NT2/D1 (cell line): ENCODE results near the gene ZSCAN5A.
"Not testable (repeated sequence)": the region's sequence is repeated elsewhere in the genome, so short reads cannot be mapped to it uniquely, and the experiment has no call there.

Source experiments
- DNase-seq: peaks from one replicate; pipeline ENCODE4 v3.0.0-alpha.2; 2011; ENCODE audit warnings: low read depth, low spot score
- H3K27me3 ChIP-seq: 2 replicates; pipeline ENCODE4 v1.6.0; 2011; ENCODE audit warnings: mild to moderate bottlenecking; ENCODE audit not compliant: insufficient read length, insufficient read depth
- H3K36me3 ChIP-seq: 2 replicates; pipeline ENCODE4 v1.6.1; 2011; ENCODE audit warnings: mild to moderate bottlenecking, low read length, mixed read lengths; ENCODE audit not compliant: insufficient read depth, insufficient read length
- H3K4me1 ChIP-seq: 2 replicates; pipeline ENCODE4 v1.5.1; 2011; ENCODE audit not compliant: insufficient read depth, insufficient read length
- H3K4me3 ChIP-seq: 2 replicates; pipeline ENCODE4 v1.5.1; 2011; ENCODE audit warnings: low read depth; ENCODE audit not compliant: insufficient read length
- H3K9ac ChIP-seq: 2 replicates; pipeline ENCODE4 v1.6.0; 2011; ENCODE audit warnings: low read depth; ENCODE audit not compliant: insufficient read length
- H3K9me3 ChIP-seq: 2 replicates; pipeline ENCODE4 v1.5.1; 2011; ENCODE audit warnings: mild to moderate bottlenecking, low read length; ENCODE audit not compliant: insufficient read depth
- SUZ12 ChIP-seq: IDR thresholded peaks from 2 replicates; pipeline ENCODE4 v1.6.1; 2011; ENCODE audit not compliant: insufficient read length, insufficient read depth; ENCODE audit errors: extremely low read depth
- YY1 ChIP-seq: IDR thresholded peaks from 2 replicates; pipeline ENCODE4 v1.6.1; 2011; ENCODE audit not compliant: insufficient read length, insufficient read depth
- ZNF274 ChIP-seq: IDR thresholded peaks from 2 replicates; pipeline ENCODE4 v1.6.1; 2011; ENCODE audit warnings: mild to moderate bottlenecking, low read depth, low read length

Gene ZSCAN5A

GRCh38 chr19:56347163-56347778 is 32.6 kb upstream of the ZSCAN5A start:
- no peak for TF ChIP-seq YY1
- TF ChIP-seq SUZ12 = no peak
- no peak for TF ChIP-seq ZNF274
- Histone ChIP-seq H3K9ac (no peak overlapping the region), H3K36me3 (no peaks in the 10 kb centered on the region), H3K9me3 (peaks cover 27% of the 10 kb centered on the region), H3K4me1 (no peaks in the 10 kb centered on the region), H3K27me3 (no peaks in the 10 kb centered on the region), H3K4me3 (no peak overlapping the region)
- no peak for DNase-seq

GRCh38 chr19:56341948-56342347 is 27.3 kb upstream of the ZSCAN5A start:
- DNase-seq = no peak
- peaks cover 68% of the 10 kb centered on the region for H3K9me3 ChIP-seq
- H3K9ac ChIP-seq = no peak overlapping the region
- H3K36me3 ChIP-seq = no peaks in the 10 kb centered on the region
- no peaks in the 10 kb centered on the region for H3K27me3 ChIP-seq
- H3K4me1 ChIP-seq = no peaks in the 10 kb centered on the region
- TF ChIP-seq SUZ12 (no peak), ZNF274 (no peak), YY1 (no peak)
- H3K4me3 ChIP-seq = no peak overlapping the region

- not testable (repeated sequence) for H3K4me3 ChIP-seq, H3K4me1 ChIP-seq, H3K36me3 ChIP-seq, H3K9ac ChIP-seq, DNase-seq, H3K27me3 ChIP-seq
- H3K9me3 ChIP-seq = peaks cover 65% of the 10 kb centered on the region
Observed at GRCh38 chr19:56339031-56339430, 24.4 kb upstream of the ZSCAN5A start.

- DNase-seq, H3K4me3 ChIP-seq, H3K9ac ChIP-seq, H3K36me3 ChIP-seq, H3K27me3 ChIP-seq, H3K4me1 ChIP-seq: not testable (repeated sequence)
- peaks cover 46% of the 10 kb centered on the region for H3K9me3 ChIP-seq
Observed at GRCh38 chr19:56337077-56337476, 22.4 kb upstream of the ZSCAN5A start.

GRCh38 chr19:56335371-56335770 is 20.7 kb upstream of the ZSCAN5A start:
- DNase-seq = not testable (repeated sequence)

GRCh38 chr19:56333506-56333905 is 18.9 kb upstream of the ZSCAN5A start:
- H3K9me3 ChIP-seq = peaks cover 12% of the 10 kb centered on the region
- no peak for TF ChIP-seq SUZ12
- H3K9ac ChIP-seq = no peak overlapping the region
- DNase-seq = peak; percentile 9
- H3K36me3 ChIP-seq = no peaks in the 10 kb centered on the region
- H3K27me3 ChIP-seq = no peaks in the 10 kb centered on the region
- no peaks in the 10 kb centered on the region for H3K4me1 ChIP-seq
- H3K4me3 ChIP-seq = no peak overlapping the region

More at GRCh38 chr19:56335371-56335770, 20.7 kb upstream of the ZSCAN5A start:
- not testable (repeated sequence) for H3K27me3 ChIP-seq, H3K36me3 ChIP-seq, H3K4me1 ChIP-seq, H3K9ac ChIP-seq, H3K4me3 ChIP-seq
- H3K9me3 ChIP-seq = peaks cover 29% of the 10 kb centered on the region

- no peak for DNase-seq
- Histone ChIP-seq H3K9ac (no peak overlapping the region), H3K9me3 (peaks cover 4% of the 10 kb centered on the region), H3K4me1 (no peaks in the 10 kb centered on the region), H3K36me3 (no peaks in the 10 kb centered on the region), H3K4me3 (no peak overlapping the region), H3K27me3 (no peaks in the 10 kb centered on the region)
- TF ChIP-seq YY1 (no peak), SUZ12 (no peak), ZNF274 (no peak)
Observed at GRCh38 chr19:56332695-56333094, 18.1 kb upstream of the ZSCAN5A start.

GRCh38 chr19:56324436-56324835 is 9.8 kb upstream of the ZSCAN5A start:
- Histone ChIP-seq H3K9ac (no peak overlapping the region), H3K4me3 (no peak overlapping the region), H3K27me3 (no peaks in the 10 kb centered on the region), H3K4me1 (no peaks in the 10 kb centered on the region), H3K36me3 (no peaks in the 10 kb centered on the region), H3K9me3 (no peaks in the 10 kb centered on the region)
- TF ChIP-seq SUZ12 (no peak), YY1 (no peak), ZNF274 (no peak)
- DNase-seq = no peak
